Inflammatory macrophage (primary cell): ENCODE results near the gene ALDH18A1.

Experiments used
- DNase-seq, 2 donors: peaks; one replicate each; pipeline ENCODE4 v3.0.0-alpha.2; 2020 to 2022

The ALDH18A1 gene

GRCh38 chr10:95574649-95575365 lies 81.7 kb downstream of the ALDH18A1 start:
- no peak for DNase-seq

- no peak for DNase-seq
Measured at GRCh38 chr10:95573964-95574604, 82.4 kb downstream of the ALDH18A1 start.

- DNase-seq: no peak
Measured at GRCh38 chr10:95573527-95573926, 83.0 kb downstream of the ALDH18A1 start.

- no peak for DNase-seq
Measured at GRCh38 chr10:95572131-95572820, 84.2 kb downstream of the ALDH18A1 start.

GRCh38 chr10:95571390-95571789 lies 85.1 kb downstream of the ALDH18A1 start:
- no peak for DNase-seq

DNA sequence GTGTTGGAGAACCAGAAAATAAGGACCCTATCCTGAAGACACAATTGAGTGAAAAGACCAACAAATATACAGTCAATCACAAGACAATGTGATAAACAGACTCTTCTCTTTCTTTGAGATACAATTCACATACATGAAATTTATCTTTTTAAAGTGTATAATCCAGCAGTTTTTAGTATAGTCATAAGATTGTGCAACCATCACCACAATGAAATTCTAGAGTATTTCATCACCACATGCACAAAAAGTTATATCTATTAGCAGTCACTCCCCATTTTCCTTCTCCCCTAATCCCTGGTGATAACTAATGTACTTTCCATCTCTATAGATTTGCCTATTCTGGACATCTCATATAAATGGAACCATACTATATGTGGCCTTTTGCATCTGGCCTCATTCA lies 87.1 kb downstream of the ALDH18A1 start:
- DNase-seq: peak in 1 of 2 donors; percentile 40

GRCh38 chr10:95567903-95568630 lies 88.4 kb downstream of the ALDH18A1 start:
- DNase-seq: no peak

GRCh38 chr10:95566136-95566535 lies 90.4 kb downstream of the ALDH18A1 start:
- DNase-seq: no peak

GRCh38 chr10:95565336-95565735 lies 91.2 kb downstream of the ALDH18A1 start:
- DNase-seq: no peak

GRCh38 chr10:95564291-95564690 lies 92.2 kb downstream of the ALDH18A1 start:
- no peak for DNase-seq

- DNase-seq: no peak
Measured at GRCh38 chr10:95562341-95562965, 94.1 kb downstream of the ALDH18A1 start.

GRCh38 chr10:95561864-95562177 lies 94.7 kb downstream of the ALDH18A1 start:
- no peak for DNase-seq

DNA sequence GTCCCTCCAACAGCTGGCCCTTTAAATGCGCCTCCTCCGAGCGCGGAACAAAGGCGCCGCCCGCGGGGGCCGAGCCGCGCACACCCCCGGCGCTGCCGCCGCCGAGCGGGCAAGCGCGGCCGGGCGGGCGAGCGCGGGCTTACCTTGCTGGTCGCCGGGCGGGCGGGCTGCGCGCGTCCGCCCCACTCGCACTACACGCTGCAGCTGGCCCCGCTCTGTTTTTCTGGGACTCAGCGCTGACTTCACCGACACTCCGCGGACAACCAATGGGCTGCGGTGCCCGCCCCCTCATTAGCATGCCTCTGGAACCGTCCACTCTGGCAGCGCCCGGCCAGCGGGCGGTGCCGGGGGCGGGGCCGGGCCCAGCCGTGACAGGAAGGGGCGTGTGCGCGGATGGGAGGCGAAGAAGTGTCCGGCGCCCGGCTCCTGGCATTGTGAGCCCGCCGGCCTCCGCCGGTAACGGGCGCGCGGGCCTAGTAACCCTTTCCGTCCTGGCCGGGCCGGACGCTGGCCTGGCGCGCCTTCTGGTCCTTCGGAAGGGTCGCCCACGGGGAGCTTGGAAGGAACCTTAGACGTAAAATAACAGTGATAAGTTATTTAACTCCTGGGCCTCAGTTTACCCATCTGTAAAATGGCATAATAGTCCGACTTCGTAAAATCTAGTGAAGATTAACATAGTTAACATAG lies 95.2 kb downstream of the ALDH18A1 start, which contains the start of gene SORBS1:
Gene SORBS1, minus strand, starts transcription at position 195 of the 687 bp plus-strand sequence. CDS start 120,236 bp downstream, outside the sequence.
- peak; percentile 96 for DNase-seq

- DNase-seq: no peak
Measured at GRCh38 chr10:95560278-95561176, 96.0 kb downstream of the ALDH18A1 start.

DNA sequence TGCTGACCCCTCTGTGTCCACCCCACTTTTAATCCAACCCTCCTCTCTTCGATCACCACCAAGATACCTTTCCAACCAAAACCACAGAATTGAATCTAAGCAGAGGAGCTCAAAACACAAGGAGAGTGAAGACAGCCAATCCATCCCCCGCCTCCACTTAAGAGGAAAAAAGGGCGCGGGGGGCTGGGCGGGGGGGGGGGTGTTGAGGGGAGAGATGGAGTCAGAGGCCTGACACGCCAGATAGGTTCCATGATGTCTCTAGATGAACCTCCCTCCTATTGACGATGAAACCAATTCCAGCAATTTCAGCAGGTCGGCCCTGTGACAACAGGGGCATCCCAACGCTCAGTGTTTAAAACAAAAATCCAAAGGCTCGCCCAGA lies 96.6 kb downstream of the ALDH18A1 start:
- no peak for DNase-seq

GRCh38 chr10:95559471-95559870 lies 97.0 kb downstream of the ALDH18A1 start:
- DNase-seq: no peak

DNA sequence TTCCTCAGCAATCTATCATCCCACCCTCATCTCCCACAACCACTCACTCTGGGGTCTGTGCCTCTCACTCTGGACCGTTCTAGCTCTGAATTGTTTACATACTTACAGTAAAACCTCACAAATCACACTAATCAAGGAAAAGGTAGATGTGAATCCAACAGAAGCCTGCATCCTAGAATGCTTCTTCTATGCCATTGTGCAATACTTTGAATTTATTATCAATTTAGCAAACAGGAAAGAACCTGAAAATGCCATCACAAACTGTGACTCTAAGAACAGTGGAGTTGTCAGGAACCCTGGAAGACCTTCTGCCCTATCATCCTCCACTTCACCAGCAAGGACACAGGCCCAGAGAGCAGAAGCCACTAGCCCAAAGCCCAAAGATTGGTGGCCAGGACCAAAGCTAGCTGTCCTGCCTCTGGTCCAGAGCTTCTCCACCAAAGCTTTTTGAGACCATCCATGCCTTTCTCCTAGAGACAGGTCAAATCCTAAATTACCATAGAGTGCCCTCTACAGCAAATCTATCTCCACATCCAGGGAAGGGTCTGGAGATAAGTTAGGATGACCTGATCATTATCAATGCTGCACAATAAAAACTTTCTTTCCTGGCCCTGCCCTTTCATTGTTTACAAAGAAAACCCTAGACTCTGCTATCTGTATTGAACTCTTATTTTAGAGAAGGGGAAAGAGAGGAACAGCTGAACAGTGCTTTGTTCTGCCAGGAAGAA lies 97.8 kb downstream of the ALDH18A1 start:
- no peak for DNase-seq

DNA sequence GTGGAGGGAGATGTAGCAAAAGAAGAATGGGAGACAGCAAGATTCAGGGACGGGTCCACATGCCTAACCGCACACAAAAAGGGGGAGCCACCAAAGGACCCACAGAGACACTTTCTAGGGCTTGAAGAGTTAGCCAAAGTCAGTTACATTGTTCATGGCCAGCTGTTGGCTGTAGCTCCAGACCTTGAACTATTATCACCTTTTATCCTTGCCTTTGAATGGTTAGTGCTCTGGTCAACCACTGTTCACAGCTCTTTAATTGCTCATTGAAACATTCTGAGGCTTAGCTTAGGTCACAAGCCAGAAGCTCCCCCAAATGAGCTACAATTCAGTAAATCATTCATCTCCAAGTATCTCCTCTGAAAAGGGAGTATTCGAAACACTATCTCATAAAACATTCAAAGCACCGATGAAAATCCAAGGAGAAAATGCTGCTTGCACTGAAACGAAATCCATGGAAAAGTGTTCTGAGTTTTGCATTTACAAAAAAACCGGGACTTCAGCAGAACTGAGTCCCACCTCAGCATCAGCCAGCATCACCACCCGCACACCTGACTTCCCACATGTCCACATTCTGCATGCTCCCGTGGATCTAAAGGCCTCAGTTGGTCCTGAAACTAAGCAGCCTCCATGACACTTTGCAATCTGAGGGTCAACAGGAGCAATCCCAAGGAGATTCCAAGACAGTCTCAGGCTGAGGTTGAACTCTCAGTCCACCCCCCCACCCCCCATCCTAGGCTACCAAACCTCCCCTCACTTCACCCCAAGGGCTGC lies 99.3 kb downstream of the ALDH18A1 start:
- no peak for DNase-seq
